GM12865 (cell line): ENCODE measurements around the gene PRDM15.

Experiments
- DNase-seq: peaks from one replicate; pipeline ENCODE4 v3.0.0; 2010; ENCODE audit warnings: low read depth
- H3K4me3 ChIP-seq: 2 replicates; pipeline ENCODE4 v1.5.1; 2011; ENCODE audit warnings: mild to moderate bottlenecking, low read depth, low read length, control low read depth
- TF ChIP-seq, protein P1 (sequence below): IDR thresholded peaks from 2 replicates; pipeline ENCODE4 v1.5.1; 2011; ENCODE audit warnings: low read length, control low read depth, low read depth, inconsistent platforms; ENCODE audit not compliant: insufficient read depth; ENCODE audit errors: missing control alignments

PRDM15 gene

DNA sequence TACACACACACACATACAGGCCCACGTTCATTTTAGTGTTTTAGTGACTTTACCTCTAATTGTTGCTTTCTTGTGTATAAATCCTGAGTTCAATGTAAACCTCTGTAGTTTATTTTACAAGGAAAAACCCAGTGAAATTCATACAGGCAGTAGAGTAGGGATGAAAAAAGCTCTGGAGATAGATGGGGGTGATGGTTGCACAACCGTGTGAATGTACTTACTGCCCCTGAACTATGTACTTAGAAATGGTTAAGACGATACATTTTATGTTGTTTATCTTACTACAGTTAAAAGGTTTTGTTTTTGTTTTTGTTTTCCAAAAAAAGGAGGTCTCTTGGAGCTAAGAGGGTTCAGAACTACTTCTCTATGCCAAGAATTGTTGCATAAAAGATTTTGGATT lies 29.7 kb upstream of the PRDM15 start:
- no peak overlapping the region for H3K4me3 ChIP-seq
- DNase-seq, result no peak
- TF ChIP-seq, protein P1, sequence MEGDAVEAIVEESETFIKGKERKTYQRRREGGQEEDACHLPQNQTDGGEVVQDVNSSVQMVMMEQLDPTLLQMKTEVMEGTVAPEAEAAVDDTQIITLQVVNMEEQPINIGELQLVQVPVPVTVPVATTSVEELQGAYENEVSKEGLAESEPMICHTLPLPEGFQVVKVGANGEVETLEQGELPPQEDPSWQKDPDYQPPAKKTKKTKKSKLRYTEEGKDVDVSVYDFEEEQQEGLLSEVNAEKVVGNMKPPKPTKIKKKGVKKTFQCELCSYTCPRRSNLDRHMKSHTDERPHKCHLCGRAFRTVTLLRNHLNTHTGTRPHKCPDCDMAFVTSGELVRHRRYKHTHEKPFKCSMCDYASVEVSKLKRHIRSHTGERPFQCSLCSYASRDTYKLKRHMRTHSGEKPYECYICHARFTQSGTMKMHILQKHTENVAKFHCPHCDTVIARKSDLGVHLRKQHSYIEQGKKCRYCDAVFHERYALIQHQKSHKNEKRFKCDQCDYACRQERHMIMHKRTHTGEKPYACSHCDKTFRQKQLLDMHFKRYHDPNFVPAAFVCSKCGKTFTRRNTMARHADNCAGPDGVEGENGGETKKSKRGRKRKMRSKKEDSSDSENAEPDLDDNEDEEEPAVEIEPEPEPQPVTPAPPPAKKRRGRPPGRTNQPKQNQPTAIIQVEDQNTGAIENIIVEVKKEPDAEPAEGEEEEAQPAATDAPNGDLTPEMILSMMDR, result no peak

DNA sequence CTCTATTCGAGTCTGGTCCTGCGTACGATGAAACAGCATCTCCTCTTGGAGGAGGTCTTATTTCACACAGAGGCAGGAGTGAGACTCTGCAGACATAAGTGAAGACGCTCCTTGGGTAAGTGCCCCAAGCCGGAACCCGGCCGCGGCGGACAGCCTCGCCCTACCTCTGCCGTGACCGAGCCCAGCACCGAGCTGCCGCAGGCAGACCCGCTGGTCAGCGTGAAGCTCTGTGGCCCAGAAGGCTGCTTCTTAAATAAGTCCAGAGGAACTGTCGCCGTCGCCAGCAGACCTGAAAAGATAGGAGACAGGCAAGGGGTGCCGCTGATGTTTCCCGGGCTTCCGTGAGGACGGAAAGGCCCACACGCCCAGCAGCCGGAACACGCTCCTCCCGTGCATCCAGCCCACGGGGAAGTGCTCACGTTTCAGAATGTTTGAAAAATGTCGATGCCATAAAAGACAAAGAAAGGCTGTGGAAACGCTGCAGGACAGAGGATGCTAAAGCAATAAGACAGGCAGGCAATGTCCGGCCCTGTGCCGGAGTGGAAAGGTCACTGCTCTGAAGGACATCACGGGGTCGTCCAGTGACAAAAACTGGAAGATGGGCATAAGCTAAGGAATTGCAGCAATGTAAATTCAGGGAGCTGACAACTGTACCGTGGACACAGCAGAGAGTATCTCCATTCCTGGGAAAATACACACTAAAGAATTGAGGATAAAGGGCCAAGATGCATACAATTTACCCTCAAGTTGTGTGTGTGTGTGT lies 28.5 kb upstream of the PRDM15 start:
- TF ChIP-seq, protein P1, result no peak
- no peak for DNase-seq
- no peak overlapping the region for H3K4me3 ChIP-seq

DNA sequence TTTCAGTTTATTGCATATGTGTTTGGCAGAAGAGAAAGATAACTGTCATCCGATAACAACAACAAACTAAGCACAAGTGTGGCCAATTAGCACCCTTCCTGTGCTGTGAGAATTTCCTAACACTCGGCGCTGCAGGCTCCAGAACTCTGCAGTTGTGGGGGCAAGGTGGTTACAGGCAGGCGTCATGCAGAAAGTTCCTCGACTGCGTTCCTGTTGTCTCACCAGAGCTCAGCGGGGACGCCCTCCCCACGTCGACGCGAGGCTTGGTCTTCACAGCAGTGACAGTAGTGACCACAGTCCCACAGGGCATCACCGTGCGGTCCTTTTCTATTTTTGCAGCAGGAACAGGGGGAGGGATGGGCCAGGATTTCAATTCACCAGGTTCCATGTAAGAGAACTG lies 27.6 kb upstream of the PRDM15 start:
- TF ChIP-seq, protein P1, result no peak
- no peak for DNase-seq
- no peak overlapping the region for H3K4me3 ChIP-seq

DNA sequence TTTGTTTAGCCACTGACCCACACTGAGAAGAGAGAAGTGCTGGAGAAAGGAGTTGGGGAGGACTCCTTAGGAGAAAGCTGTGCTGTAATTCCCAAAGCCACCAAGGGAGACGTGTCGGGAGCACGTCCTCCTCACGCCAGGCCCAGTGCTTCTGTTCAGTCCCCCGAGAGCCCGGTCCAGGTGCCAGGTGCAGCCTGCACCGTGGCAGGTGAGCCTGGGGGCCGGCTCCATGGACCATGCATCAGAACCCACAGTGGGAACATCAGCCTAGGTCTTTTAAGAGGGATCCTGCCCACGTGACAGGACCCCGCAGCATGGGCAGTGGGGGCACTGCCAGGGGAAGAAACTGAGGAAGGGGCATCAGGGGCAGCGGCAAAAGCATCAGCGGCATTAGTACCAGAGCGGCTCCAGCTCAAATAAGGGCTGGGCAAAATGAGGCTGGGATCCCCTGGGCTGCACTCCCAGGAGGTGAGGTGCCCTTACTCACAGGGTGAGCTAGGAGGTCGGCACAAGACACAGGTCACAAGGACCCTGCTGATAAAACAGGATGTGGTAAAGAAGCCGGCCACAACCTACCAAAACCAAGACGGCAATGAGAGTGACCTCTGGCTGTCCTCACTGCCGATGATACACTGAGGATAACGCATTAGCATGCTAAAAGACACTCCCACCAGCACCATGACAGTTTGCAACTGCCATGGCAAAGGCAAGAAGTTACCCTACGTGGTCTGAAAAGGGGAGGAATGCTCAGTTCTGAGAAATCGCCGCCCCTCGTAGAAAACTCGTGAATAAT lies 24.6 kb upstream of the PRDM15 start:
- TF ChIP-seq, protein P1, result no peak
- no peak overlapping the region for H3K4me3 ChIP-seq
- no peak for DNase-seq

DNA sequence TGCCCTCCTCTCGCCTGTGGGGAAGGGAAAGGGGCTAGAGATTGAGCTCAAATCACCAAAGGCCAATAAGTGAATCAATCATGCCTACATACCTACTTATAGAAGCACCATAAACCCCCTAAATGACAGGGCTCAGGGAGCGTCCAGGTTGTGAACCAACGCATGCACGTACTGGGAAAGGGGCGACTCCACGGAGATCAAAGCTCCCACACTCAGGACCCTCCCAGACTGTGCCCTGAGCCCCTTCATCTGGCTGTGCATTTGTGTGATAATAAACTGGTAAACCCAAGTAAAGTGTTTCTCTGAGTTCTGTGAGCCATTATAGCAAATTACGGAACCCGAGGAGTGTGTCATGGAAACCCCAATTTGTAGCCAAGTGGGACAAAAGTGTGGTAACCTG lies 23.8 kb upstream of the PRDM15 start:
- no peak for DNase-seq
- TF ChIP-seq, protein P1, result no peak
- no peak overlapping the region for H3K4me3 ChIP-seq

DNA sequence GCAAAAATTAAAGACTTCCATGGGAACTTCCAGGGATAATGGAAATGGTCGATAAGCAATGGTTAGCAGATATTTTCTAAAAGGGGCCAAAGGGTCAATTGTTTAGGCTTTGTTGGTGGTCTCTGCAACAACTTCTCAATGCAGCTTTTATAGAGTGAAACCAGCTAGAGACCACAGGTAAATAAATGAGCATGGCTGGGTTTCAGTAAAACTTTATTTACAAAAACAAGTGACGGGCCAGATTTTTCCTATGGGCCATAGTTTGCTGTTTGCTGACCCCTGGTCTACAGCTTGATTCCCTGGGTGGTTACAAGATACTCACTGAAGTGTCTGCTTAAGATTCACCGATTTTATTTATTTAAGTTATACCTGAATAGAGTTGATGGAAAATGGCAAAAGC lies 22.6 kb upstream of the PRDM15 start:
- H3K4me3 ChIP-seq, result no peak overlapping the region
- DNase-seq, result no peak
- TF ChIP-seq, protein P1, result no peak
